Measurements from ENCODE around the gene SIAH2. TPM values are rescaled to one million over a fixed set of nuclear protein-coding genes. Genes with fewer than 3 reads are reported as not detected.

SIAH2 gene
- total RNA-seq, 1 experiment from 2014 or later = 24.0 TPM

DNA sequence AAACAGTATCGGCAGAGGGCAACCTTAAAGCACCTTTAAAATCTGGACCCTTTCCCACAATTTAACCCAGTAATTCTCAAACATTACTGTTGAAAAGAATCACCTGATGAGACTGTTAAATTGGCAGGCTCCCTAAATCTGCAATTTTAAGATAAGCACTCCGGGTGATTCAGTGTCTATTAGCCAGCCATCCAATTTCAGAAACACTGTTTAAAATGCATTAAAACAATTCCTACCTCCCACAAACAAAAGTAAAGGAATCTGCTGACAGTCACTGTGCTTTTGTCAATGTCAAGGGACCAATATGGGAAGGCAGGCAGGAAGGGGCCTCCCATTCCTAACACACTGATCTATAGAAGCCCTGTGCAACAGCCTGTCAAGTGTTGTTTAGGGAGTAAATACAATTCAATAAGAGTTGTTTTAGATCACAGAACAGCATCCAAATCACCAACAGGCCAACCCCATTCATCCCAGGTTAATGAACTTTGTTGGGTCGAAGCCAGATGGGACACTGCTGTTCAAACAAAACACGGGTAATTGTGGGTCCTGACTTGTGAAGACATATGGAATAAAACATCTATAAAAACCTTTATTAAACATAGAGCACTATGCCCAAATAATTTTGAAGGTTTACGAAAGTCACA lies 21.4 kb downstream of the SIAH2 start:
- TF ChIP-seq, protein P1, sequence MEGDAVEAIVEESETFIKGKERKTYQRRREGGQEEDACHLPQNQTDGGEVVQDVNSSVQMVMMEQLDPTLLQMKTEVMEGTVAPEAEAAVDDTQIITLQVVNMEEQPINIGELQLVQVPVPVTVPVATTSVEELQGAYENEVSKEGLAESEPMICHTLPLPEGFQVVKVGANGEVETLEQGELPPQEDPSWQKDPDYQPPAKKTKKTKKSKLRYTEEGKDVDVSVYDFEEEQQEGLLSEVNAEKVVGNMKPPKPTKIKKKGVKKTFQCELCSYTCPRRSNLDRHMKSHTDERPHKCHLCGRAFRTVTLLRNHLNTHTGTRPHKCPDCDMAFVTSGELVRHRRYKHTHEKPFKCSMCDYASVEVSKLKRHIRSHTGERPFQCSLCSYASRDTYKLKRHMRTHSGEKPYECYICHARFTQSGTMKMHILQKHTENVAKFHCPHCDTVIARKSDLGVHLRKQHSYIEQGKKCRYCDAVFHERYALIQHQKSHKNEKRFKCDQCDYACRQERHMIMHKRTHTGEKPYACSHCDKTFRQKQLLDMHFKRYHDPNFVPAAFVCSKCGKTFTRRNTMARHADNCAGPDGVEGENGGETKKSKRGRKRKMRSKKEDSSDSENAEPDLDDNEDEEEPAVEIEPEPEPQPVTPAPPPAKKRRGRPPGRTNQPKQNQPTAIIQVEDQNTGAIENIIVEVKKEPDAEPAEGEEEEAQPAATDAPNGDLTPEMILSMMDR (IDR thresholded peaks at IDR 0.05) = no peak
- TF ChIP-seq, protein P2, sequence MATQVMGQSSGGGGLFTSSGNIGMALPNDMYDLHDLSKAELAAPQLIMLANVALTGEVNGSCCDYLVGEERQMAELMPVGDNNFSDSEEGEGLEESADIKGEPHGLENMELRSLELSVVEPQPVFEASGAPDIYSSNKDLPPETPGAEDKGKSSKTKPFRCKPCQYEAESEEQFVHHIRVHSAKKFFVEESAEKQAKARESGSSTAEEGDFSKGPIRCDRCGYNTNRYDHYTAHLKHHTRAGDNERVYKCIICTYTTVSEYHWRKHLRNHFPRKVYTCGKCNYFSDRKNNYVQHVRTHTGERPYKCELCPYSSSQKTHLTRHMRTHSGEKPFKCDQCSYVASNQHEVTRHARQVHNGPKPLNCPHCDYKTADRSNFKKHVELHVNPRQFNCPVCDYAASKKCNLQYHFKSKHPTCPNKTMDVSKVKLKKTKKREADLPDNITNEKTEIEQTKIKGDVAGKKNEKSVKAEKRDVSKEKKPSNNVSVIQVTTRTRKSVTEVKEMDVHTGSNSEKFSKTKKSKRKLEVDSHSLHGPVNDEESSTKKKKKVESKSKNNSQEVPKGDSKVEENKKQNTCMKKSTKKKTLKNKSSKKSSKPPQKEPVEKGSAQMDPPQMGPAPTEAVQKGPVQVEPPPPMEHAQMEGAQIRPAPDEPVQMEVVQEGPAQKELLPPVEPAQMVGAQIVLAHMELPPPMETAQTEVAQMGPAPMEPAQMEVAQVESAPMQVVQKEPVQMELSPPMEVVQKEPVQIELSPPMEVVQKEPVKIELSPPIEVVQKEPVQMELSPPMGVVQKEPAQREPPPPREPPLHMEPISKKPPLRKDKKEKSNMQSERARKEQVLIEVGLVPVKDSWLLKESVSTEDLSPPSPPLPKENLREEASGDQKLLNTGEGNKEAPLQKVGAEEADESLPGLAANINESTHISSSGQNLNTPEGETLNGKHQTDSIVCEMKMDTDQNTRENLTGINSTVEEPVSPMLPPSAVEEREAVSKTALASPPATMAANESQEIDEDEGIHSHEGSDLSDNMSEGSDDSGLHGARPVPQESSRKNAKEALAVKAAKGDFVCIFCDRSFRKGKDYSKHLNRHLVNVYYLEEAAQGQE (IDR thresholded peaks at IDR 0.05; ENCODE audit: insufficient read depth in 1 of 2, low read depth in 2 of 2, low read length in 1 of 2) = no peak
- no peak for TF ChIP-seq SIN3A (IDR thresholded peaks at IDR 0.05; ENCODE audit: borderline replicate concordance, insufficient read depth, low read depth, low read length)
- TF ChIP-seq POLR2AphosphoS5 (IDR thresholded peaks at IDR 0.05; ENCODE audit: low read depth, low read length) = no peak
- no peak for TF ChIP-seq TCF7L2 (IDR thresholded peaks at IDR 0.05; ENCODE audit: low read depth, low read length)
- in situ Hi-C loops (cut with HindIII; ENCODE audit: low pct_unique_long_range_greater_than_20kb, low sequenced_read_pairs) = no loop called here
- no peak for DNase-seq (ENCODE audit: low read depth, low spot score)
- ChIA-PET POLR2A (no interaction called here), CTCF (no interaction called here)
- H3K4me3 ChIP-seq (ENCODE audit: low read depth in 2 of 2, low read length in 2 of 2) = no peak overlapping the region
- no peaks in the 10 kb centered on the region for H3K36me3 ChIP-seq (ENCODE audit: control insufficient read depth, insufficient read depth, low read length)
- no peak overlapping the region for H3K27ac ChIP-seq (ENCODE audit: low read length)
- no peak for ATAC-seq
- peaks cover 3% of the 10 kb centered on the region; the same call in 1 of the 2 replicates for H3K4me1 ChIP-seq (ENCODE audit: control insufficient read depth, insufficient read depth, low read length)
- H3K27me3 ChIP-seq (ENCODE audit: control insufficient read depth, insufficient read depth, low read length) = no peaks in the 10 kb centered on the region
- TSS peak; percentile 39 for BruUV-seq (replicated peaks)
- intact Hi-C loops (cut with micrococcal nuclease; ENCODE audit: unreplicated experiment) = loop anchor here (10.0 kb wide), 1 partner anchor 57 kb away; no protein-coding TSS in a partner anchor
- H3K9me3 ChIP-seq (ENCODE audit: control insufficient read depth, insufficient read depth, low read depth, low read length) = no peaks in the 10 kb centered on the region

DNA sequence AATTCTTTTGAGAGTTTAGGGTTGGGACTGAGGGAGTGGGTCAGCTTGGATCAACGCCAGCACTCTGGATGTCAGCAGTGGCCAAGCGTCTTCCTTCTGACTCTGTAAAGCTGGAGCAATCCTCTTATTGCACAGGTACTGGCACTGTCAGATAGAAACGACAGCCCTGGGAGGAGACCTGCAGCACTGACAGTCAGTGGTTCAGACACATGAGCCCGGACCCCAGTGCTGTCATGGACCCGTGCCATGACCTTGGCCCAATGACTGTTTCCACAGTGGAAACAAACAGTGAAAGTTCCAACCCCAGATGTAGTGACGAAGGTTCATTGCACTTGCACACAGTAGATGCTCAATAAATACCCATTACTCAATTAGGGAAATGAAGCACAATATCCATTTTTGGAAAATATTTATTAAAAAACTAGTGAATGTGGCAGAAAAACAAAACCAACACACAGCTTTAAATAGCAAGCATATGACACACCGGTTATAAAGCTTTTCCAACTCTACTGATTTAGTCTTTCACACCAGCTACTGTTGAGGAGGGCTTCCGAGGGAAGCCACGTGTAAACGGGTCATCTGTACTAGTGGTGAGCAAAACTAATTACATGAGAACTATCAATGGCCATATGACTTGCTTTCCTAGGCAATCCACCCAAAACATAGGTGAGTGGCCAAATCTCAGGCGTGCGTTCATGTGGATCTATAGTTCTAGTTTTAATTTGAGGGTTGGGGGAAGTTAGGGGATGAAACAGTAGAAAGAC lies 22.1 kb downstream of the SIAH2 start:
- H3K27ac ChIP-seq (ENCODE audit: low read length) = no peak overlapping the region
- ChIA-PET CTCF (no interaction called here), POLR2A (no interaction called here)
- no peak for ATAC-seq
- BruUV-seq (replicated peaks) = no TSS peak
- H3K36me3 ChIP-seq (ENCODE audit: control insufficient read depth, insufficient read depth, low read length) = no peaks in the 10 kb centered on the region
- H3K4me3 ChIP-seq (ENCODE audit: low read depth in 2 of 2, low read length in 2 of 2) = no peak overlapping the region
- peaks cover 3% of the 10 kb centered on the region; the same call in 1 of the 2 replicates for H3K4me1 ChIP-seq (ENCODE audit: control insufficient read depth, insufficient read depth, low read length)
- H3K27me3 ChIP-seq (ENCODE audit: control insufficient read depth, insufficient read depth, low read length) = no peaks in the 10 kb centered on the region
- intact Hi-C loops (cut with micrococcal nuclease; ENCODE audit: unreplicated experiment) (loop anchor here (10.0 kb wide), 1 partner anchor 56 kb away; no protein-coding TSS in a partner anchor), in situ Hi-C loops (cut with HindIII; ENCODE audit: low pct_unique_long_range_greater_than_20kb, low sequenced_read_pairs) (no loop called here)
- H3K9me3 ChIP-seq (ENCODE audit: control insufficient read depth, insufficient read depth, low read depth, low read length) = no peaks in the 10 kb centered on the region
- no peak for DNase-seq (ENCODE audit: low read depth, low spot score)
- TF ChIP-seq, protein P2 (IDR thresholded peaks at IDR 0.05; ENCODE audit: insufficient read depth in 1 of 2, low read depth in 2 of 2, low read length in 1 of 2) = no peak
- TF ChIP-seq POLR2AphosphoS5 (IDR thresholded peaks at IDR 0.05; ENCODE audit: low read depth, low read length) = no peak
- TF ChIP-seq, protein P1 (IDR thresholded peaks at IDR 0.05) = no peak
- no peak for TF ChIP-seq TCF7L2 (IDR thresholded peaks at IDR 0.05; ENCODE audit: low read depth, low read length)
- no peak for TF ChIP-seq SIN3A (IDR thresholded peaks at IDR 0.05; ENCODE audit: borderline replicate concordance, insufficient read depth, low read depth, low read length)
